DOHH2 (cell line): ENCODE data around the gene SYT10.

Experiments
- EZH2phosphoT487 ChIP-seq: fragments of 200-600 bp; sonication (generic); IDR thresholded peaks from 2 replicates; pipeline ENCODE4 v1.6.1; 2017; ENCODE audit warnings: borderline replicate concordance, mild to moderate bottlenecking, antibody characterized with exemption, low read length, moderate library complexity, mixed read lengths
- TF ChIP-seq, protein P1 (sequence below): fragments of 200-600 bp; sonication (generic); IDR thresholded peaks from one replicate; pipeline ENCODE4 v1.5.1; 2014; ENCODE audit warnings: antibody characterized with exemption, mild to moderate bottlenecking, low read depth, low read length; ENCODE audit not compliant: poor library complexity, severe bottlenecking

DNA sequence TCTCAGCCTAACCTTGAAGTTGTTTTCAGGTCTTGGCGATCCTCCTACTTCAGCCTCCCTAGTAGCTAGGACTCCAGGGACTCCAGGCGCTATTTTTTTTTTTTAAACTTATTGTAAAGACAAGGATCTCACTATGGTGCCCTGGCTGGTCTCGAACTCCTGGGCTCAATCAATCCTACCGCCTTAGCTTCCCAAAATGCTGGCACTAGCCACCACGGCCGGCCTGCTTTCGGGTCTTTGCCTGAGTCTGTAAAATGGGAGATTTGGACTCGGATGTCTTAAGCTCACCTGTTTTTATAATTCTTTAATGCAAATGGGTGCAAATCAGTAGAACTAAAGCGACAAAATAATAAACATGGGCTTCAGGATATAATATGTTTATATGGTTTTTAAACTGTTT lies 858 bp upstream of the SYT10 start:
- TF ChIP-seq, protein P1, sequence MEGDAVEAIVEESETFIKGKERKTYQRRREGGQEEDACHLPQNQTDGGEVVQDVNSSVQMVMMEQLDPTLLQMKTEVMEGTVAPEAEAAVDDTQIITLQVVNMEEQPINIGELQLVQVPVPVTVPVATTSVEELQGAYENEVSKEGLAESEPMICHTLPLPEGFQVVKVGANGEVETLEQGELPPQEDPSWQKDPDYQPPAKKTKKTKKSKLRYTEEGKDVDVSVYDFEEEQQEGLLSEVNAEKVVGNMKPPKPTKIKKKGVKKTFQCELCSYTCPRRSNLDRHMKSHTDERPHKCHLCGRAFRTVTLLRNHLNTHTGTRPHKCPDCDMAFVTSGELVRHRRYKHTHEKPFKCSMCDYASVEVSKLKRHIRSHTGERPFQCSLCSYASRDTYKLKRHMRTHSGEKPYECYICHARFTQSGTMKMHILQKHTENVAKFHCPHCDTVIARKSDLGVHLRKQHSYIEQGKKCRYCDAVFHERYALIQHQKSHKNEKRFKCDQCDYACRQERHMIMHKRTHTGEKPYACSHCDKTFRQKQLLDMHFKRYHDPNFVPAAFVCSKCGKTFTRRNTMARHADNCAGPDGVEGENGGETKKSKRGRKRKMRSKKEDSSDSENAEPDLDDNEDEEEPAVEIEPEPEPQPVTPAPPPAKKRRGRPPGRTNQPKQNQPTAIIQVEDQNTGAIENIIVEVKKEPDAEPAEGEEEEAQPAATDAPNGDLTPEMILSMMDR = no peak
- no peak for TF ChIP-seq EZH2phosphoT487
